ENCODE measurements around the gene BMP7.

Gene BMP7

DNA sequence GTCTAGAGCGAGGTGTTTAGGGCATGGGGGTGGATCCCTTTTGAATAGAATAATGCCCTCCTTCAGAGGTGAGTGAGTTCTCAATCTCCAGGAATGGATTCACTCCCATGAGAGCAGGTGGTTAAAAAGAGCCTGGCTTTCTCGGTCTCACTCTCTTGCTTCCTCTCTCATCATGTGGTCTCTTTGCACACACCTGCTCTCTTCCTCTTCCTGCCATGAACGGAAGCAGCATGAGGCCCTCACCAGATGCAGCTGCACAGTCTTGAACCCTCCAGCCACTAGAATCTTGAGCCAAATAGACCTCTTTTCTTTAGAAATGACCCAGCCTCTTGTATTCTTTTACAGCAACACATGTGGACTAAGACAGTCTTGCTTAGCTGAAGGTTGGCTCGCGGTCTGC lies 119.3 kb downstream of the BMP7 start:
- TF ChIP-seq, protein P1, sequence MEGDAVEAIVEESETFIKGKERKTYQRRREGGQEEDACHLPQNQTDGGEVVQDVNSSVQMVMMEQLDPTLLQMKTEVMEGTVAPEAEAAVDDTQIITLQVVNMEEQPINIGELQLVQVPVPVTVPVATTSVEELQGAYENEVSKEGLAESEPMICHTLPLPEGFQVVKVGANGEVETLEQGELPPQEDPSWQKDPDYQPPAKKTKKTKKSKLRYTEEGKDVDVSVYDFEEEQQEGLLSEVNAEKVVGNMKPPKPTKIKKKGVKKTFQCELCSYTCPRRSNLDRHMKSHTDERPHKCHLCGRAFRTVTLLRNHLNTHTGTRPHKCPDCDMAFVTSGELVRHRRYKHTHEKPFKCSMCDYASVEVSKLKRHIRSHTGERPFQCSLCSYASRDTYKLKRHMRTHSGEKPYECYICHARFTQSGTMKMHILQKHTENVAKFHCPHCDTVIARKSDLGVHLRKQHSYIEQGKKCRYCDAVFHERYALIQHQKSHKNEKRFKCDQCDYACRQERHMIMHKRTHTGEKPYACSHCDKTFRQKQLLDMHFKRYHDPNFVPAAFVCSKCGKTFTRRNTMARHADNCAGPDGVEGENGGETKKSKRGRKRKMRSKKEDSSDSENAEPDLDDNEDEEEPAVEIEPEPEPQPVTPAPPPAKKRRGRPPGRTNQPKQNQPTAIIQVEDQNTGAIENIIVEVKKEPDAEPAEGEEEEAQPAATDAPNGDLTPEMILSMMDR (IDR thresholded peaks at IDR 0.05; ENCODE audit: insufficient read depth, low read depth, low read length, missing control alignments) = no peak
- no peak overlapping the region for H3K4me3 ChIP-seq (ENCODE audit: low read length)
- no peak for DNase-seq (ENCODE audit: low read depth)

DNA sequence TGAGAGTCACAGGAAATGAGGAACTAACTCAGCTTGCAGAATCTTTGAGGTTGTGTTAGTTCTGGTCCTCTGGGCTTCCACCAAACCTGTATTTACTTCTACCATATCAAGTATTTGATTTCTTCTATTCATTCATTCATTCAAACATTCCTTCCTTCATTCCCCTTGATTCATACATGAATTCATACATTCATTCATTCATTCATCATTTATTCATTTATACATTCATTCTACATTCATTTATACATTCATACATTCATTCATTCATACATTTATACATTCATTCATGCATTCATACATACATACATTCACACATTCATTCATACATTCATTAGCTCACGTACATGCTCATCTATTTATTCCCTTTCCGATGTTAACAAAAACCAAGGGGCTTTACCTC lies 120.3 kb downstream of the BMP7 start:
- H3K4me3 ChIP-seq (ENCODE audit: low read length) = no peak overlapping the region
- DNase-seq (ENCODE audit: low read depth) = no peak
- TF ChIP-seq, protein P1 (IDR thresholded peaks at IDR 0.05; ENCODE audit: insufficient read depth, low read depth, low read length, missing control alignments) = no peak

DNA sequence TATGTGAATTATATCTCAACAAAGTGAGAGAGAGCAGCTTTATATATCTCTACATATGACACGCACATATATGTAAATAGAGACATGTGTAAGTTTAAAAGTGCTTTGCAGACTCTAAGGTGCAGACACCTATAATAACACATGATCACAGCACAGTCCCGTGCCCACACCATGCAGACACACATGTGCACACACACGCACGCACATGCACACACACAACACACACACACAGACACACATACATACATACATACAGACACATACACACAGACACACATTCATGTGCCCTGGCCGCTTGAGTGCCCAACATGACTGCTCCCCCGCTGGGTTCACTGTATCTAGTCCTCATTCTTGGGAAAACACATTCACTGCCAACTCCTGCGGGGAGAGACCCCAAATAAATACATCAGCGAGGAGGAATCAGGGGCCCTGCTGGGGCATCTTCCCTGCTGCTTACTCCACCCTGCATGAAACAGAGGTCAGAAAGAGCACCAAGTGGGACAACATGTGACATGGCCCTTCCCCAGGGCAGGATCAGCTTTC lies 121.3 kb downstream of the BMP7 start:
- no peak for DNase-seq (ENCODE audit: low read depth)
- no peak overlapping the region for H3K4me3 ChIP-seq (ENCODE audit: low read length)
- TF ChIP-seq, protein P1 (IDR thresholded peaks at IDR 0.05; ENCODE audit: insufficient read depth, low read depth, low read length, missing control alignments) = no peak

DNA sequence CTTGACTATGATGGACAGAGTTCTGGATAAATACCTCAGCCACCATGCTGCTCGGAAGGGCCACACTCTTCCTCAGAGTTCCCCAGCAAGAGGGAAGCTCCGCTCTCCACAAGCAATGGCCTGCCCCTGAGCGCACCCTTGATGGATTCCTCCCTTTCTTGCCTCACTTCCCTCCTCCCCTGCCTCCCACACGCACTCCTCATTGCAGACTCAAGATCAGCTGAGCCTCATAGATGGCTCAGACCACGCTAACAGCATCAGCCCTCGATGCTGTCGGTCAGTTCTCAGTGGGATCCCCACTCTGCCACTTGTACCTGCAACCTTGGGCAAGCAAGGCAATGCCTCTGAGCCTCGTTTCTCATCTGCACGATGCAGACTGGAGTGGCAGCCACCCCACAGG lies 123.3 kb downstream of the BMP7 start:
- DNase-seq (ENCODE audit: low read depth) = no peak
- TF ChIP-seq, protein P1 (IDR thresholded peaks at IDR 0.05; ENCODE audit: insufficient read depth, low read depth, low read length, missing control alignments) = no peak
- H3K4me3 ChIP-seq (ENCODE audit: low read length) = no peak overlapping the region

DNA sequence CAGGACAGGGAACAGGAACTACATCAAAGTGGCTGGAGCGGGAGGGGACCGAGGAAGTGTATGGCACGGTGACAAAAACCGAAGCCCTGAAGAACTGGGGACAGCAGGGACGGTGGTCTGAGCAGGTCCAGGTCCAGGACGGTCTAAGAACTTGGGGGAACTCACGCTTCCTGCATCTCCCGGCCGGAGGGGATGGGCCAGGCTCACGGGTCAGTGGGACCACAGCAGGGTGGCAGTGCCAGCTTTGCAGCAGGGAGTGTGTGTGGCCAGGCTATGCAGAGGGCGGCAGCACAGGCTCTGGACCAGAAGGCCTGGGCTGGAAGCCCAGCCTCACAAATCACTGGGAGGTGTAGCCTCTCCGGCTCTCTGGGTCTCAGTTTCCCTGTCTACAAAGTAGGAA lies 123.8 kb downstream of the BMP7 start:
- no peak overlapping the region for H3K4me3 ChIP-seq (ENCODE audit: low read length)
- TF ChIP-seq, protein P1 (IDR thresholded peaks at IDR 0.05; ENCODE audit: insufficient read depth, low read depth, low read length, missing control alignments) = no peak
- no peak for DNase-seq (ENCODE audit: low read depth)

DNA sequence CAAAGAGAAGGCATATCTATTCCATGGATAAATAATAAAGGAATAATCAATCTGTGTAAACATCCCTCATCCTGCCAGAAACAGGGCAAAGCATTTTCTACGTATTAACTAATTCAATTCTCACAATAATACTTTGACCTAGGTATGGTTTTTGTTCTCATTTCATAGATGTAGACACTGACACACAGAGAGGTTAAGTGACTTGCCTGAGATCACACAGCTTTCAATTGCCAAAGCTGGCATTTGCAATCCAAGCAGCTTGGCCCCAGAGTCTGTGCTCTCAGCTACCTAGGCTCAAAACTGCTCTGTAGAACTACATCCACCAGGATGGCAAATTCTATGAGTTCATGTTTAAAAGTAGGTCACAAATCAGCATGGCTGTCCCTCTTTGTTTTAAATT lies 124.9 kb downstream of the BMP7 start:
- no peak for DNase-seq (ENCODE audit: low read depth)
- TF ChIP-seq, protein P1 (IDR thresholded peaks at IDR 0.05; ENCODE audit: insufficient read depth, low read depth, low read length, missing control alignments) = no peak
- no peak overlapping the region for H3K4me3 ChIP-seq (ENCODE audit: low read length)

DNA sequence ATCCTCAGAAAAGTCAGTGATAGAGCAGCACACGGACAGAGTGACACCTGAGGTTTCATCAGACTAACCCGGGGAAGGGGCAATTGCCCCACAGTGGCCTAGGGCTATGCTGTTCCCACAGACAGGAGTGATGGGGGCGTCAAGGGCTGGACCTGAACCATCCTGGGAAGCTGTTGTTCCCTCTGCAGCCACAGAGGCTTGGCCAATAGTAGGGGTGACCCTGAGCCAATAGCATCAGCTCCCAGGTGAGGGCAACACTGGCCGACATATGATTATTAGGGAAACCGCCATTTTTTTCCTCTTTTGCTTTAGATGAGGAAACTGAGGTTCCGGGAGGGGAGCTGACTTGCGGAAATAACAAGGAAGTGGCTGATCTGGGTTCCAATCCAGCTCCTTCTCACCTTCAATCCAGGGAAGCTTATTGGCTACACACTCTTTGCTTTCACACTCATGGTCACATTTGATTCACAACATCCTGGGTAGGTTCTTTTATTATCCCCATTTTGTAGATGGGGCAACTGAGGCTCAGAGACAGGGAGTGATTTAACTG lies 126.0 kb downstream of the BMP7 start:
- H3K4me3 ChIP-seq (ENCODE audit: low read length) = no peak overlapping the region
- TF ChIP-seq, protein P1 (IDR thresholded peaks at IDR 0.05; ENCODE audit: insufficient read depth, low read depth, low read length, missing control alignments) = no peak
- no peak for DNase-seq (ENCODE audit: low read depth)
